ENCODE measurements around the gene CDH13.

DNA sequence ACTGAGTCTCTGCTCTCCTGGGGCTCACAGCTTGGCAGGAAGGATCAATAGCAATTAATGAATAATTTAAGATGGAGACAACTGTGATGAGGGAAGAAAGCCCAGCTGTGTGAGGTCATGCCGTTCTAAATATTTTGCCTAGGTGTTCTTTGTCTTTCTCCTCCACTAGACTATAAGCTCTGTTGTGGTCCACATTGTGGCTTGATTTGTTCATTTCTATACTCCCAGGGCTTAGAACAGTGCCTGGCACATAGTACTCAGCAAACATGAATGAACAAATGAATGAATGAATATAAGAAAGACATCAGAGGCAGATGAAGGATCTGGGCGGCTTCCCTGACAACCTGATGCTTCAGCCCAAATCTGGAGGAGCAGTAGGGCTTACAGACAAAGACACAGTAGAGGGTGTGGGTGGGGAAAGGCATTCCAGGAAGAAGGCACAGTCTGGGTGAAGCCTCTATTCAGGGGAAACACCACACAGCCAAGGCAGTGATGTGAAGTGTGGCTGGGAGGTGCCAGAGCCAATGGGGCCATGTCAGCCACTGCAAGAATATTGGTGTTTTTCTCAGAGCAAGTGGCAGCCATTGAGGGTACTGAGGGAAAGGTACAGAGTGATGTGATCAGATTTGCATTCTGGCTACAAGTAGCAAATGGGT lies 8.3 kb downstream of the CDH13 start:
- no peak for TF ChIP-seq GATA3 (IDR thresholded peaks at IDR 0.05; ENCODE audit: low read depth, low read length)
- TF ChIP-seq GATA2 (IDR thresholded peaks at IDR 0.05; ENCODE audit: low read depth, low read length): no peak

All from SH-SY5Y (cell line).